Stimulated activated memory B cell treated with anti-CD40 and anti-IgM and Interleukin-4, amounts not matched to agents 10 μg/mL and 1 μg/mL and 100 μg/mL, for 72 hours (primary cell): ENCODE data around the gene S100P.

Experiments
- ATAC-seq: fragments of 150-1000 bp; cut with Tn5 transposase; 2 replicates; pipeline ENCODE4 v1.10.0; 2021
- H3K27ac Mint-ChIP-seq: one replicate; pipeline ENCODE4 v1.8.0; 2022; ENCODE audit warnings: mild to moderate bottlenecking, mixed read lengths
- H3K27me3 Mint-ChIP-seq: one replicate; pipeline ENCODE4 v1.8.0; 2022; ENCODE audit warnings: mixed read lengths
- H3K36me3 Mint-ChIP-seq: one replicate; pipeline ENCODE4 v1.8.0; 2022; ENCODE audit warnings: mixed read lengths
- H3K4me1 Mint-ChIP-seq: one replicate; pipeline ENCODE4 v1.8.0; 2022; ENCODE audit warnings: mixed read lengths
- H3K4me3 Mint-ChIP-seq: one replicate; pipeline ENCODE4 v1.8.0; 2022; ENCODE audit warnings: mild to moderate bottlenecking, moderate library complexity, mixed read lengths
- H3K9me3 Mint-ChIP-seq: one replicate; pipeline ENCODE4 v1.8.0; 2022; ENCODE audit warnings: mixed read lengths

Gene S100P

DNA sequence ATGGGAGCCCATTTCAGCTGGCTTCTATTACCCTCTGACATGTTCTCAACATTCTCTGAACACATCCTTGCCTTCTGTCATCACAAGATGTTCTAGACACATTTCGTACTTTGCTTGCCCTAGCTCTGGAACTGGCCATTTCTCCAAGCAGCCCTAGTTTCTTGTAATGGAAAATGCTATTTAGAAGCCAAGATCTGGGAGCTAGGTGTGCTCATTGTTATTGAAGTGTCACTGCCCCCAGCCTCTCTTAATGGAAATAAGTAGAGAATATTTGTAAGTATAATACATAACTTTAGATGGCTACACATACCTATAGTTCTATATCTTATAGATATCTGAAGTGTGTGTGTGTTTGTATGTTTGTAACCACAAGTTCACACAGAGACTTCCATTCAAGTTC is 9.1 kb downstream of the S100P start:
- no peak overlapping the region for H3K4me3 Mint-ChIP-seq

DNA sequence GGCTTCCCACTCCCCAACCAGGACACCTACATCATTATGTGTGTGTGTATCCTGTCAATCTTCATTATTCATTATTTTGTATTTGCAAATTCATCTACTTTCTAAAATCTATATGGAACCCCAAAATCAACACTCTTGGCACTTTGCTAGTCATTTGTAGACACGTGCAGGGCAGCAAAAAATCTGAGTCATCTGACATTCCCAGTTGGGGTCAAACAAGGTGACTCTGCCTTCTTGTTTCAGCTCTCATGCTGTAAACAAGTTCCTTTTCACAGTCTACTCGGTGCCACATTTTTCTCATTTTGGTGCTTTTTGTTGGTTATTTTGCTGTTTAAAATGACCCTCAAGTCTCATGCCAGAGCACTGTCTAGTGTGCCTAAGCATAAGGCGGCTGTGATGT is 10.1 kb downstream of the S100P start:
- Mint-ChIP-seq H3K4me3 (no peak overlapping the region), H3K36me3 (peaks cover 74% of the 10 kb centered on the region), H3K27me3 (no peaks in the 10 kb centered on the region), H3K9me3 (no peaks in the 10 kb centered on the region), H3K27ac (no peak overlapping the region), H3K4me1 (peaks cover 46% of the 10 kb centered on the region)
- ATAC-seq = no peak

More for the DNA sequence above, 9.1 kb downstream of the S100P start:
- Mint-ChIP-seq H3K27me3 (no peaks in the 10 kb centered on the region), H3K27ac (no peak overlapping the region), H3K36me3 (peaks cover 70% of the 10 kb centered on the region), H3K9me3 (no peaks in the 10 kb centered on the region), H3K4me1 (peaks cover 40% of the 10 kb centered on the region)
- ATAC-seq = no peak

DNA sequence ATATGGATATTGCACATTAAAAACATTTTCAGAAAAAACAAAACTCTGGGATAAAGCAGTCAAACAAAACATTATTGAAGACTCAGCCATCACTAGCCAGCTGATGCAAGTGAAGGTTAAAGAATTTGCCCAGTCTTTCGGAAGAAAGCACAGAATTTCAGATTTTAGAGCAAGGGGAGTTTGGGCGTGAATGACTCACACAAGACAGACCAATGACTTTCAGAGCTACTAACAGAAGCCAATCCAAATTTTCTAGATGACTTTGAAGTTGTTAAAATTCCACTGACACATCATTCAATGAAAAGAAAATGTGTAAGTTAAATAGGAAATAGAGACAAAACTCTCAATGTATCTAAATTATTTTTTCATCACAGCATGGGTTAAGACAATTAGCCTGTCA is 12.0 kb downstream of the S100P start:
- Mint-ChIP-seq H3K27me3 (no peaks in the 10 kb centered on the region), H3K4me1 (peaks cover 61% of the 10 kb centered on the region), H3K4me3 (no peak overlapping the region), H3K36me3 (peaks cover 68% of the 10 kb centered on the region), H3K9me3 (no peaks in the 10 kb centered on the region), H3K27ac (no peak overlapping the region)
- no peak for ATAC-seq

DNA sequence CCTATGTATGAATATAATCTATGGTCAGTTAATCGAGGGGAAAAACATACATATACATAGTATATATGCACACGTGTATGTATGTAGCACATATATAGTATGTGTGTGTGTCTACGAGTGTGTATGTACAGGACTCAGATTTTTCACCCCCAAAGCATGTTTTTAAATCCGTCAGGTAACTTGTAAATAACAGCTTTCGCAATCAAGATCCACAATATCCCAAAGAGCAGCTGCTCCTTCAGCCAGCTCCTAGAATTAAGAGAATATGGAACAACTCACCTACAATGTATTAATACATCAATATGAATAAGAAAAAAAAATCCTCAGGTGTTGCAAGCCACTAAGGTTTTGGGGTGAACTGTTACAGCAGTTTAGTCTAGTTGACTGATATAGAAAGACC is 12.5 kb downstream of the S100P start:
- H3K36me3 Mint-ChIP-seq = peaks cover 65% of the 10 kb centered on the region
- no peaks in the 10 kb centered on the region for H3K27me3 Mint-ChIP-seq
- no peaks in the 10 kb centered on the region for H3K9me3 Mint-ChIP-seq
- H3K4me3 Mint-ChIP-seq = no peak overlapping the region
- no peak overlapping the region for H3K27ac Mint-ChIP-seq
- ATAC-seq = no peak
- H3K4me1 Mint-ChIP-seq = peaks cover 66% of the 10 kb centered on the region

DNA sequence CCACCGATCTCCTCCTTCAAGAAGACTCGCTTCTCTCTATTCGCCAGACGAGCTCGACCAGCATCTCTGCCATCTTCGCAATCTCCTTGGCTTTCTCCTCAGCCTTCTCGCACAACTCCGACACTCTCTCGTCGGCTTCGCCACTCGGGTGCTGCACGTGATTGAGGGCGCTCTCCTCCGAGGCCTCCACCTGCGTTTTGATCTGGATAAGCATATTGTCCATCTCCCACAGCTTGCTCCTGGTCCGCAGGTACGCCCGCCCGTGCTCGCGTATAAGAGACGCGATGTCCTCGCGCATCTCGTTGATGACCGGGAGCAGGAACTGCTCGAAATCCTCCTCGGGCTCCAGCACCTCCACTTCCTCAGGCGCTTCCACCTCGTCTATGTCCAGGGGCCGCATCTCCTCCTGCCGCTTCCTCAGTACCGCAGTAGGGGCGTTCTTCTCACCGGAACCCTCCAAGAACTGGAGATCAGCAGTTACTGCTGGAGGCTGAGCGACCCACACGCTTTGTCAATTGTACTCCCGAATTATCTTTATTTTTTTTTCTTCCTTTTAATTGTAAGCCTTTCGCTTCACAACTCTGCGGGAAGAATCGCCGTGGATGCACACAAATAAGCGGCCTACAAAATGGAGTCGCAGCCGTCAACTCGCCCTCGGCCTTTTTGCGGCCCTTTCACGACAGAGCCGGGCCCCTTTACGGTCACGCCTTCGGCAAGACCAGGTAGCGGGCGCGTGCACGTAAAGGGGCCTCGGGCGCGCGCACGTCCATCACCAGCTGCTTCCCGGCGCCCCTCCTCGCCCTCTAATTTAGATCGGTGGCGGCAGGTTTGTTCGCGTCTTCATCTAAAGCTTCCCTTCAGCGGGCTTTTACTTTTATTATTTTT is 15.8 kb downstream of the S100P start, which contains the start of gene MRFAP1L1:
Gene MRFAP1L1 (minus strand): TSS at position 636 of the 885 bp plus-strand sequence. CDS start 236 bp downstream, at position 400.
- peak within 1 kb of the TSS; percentile 95 for H3K27ac Mint-ChIP-seq
- H3K27me3 Mint-ChIP-seq = no peaks in the 10 kb centered on the region
- peak within 1 kb of the TSS; percentile 98 for H3K4me3 Mint-ChIP-seq
- H3K36me3 Mint-ChIP-seq = peaks cover 46% of the 10 kb centered on the region
- H3K4me1 Mint-ChIP-seq = peaks cover 66% of the 10 kb centered on the region
- no peaks in the 10 kb centered on the region for H3K9me3 Mint-ChIP-seq
- peak; percentile 92 for ATAC-seq

DNA sequence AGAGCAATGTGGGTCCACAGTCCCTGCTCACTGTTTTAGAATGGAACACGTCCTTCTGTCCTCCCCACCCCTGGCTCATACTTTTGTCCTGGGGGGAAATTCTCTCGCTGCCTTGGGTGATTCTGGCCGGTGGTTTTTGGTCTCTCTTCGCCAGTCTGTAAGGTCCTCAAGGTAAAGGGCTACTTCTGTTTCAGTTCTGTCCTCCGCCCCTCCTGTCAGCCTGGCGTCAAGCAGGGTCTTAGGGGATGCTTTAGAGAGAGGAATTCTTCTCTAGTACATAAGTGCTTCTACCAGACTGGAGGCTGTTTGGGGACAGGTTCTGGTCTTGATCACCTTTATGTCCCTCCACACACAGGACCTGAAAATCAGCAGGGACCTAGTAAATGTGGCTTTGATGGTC is 16.6 kb downstream of the S100P start:
- ATAC-seq = peak; percentile 13

DNA sequence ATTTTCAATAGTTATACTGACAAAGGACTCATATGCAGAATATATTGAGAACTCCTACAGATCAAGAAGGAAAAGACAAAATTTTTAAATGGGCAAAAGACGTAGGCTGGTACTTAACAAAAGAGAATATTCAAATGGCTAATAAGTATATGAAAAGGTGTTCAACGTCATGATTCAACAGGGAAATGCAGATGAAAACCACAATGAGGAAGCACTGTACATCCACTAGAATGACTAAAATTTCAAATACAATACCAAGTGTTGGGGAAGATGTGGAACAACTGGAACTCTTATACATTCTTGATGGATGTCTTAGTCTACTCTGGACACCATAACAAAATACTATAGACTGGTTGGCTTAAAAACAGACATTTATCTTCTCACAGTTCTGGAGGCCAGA is 17.3 kb downstream of the S100P start:
- Mint-ChIP-seq H3K9me3 (no peaks in the 10 kb centered on the region), H3K4me3 (no peak overlapping the region), H3K27me3 (no peaks in the 10 kb centered on the region), H3K27ac (no peak overlapping the region), H3K36me3 (peaks cover 33% of the 10 kb centered on the region), H3K4me1 (peaks cover 58% of the 10 kb centered on the region)
- no peak for ATAC-seq

More for the DNA sequence above, 16.6 kb downstream of the S100P start:
- Mint-ChIP-seq H3K4me3 (peak overlapping the region; percentile 98), H3K4me1 (peaks cover 58% of the 10 kb centered on the region), H3K27ac (peak overlapping the region; percentile 95), H3K9me3 (no peaks in the 10 kb centered on the region), H3K36me3 (peaks cover 38% of the 10 kb centered on the region), H3K27me3 (no peaks in the 10 kb centered on the region)

DNA sequence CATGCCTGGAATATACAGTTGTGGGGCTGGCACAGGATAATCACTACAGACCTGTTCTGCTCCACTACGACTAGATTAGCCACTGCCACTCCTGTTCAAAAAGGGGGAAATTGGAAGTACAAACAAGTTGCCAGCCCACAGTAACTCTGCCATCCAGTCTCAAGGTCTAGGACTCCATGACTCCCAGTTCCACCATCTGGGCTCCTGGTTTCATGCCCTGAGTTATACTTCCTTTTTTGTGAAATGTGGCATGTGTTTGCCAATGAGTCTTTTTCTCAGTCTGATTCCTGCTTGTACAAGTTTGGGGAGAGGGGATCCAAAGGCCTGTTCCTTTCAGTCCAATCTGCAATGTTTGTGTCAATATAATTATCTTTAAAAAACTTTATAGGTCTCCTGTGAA is 21.3 kb downstream of the S100P start:
- Mint-ChIP-seq H3K27me3 (no peaks in the 10 kb centered on the region), H3K4me1 (peaks cover 44% of the 10 kb centered on the region), H3K36me3 (peaks cover 7% of the 10 kb centered on the region), H3K4me3 (no peak overlapping the region), H3K27ac (no peak overlapping the region), H3K9me3 (no peaks in the 10 kb centered on the region)
- ATAC-seq = no peak

DNA sequence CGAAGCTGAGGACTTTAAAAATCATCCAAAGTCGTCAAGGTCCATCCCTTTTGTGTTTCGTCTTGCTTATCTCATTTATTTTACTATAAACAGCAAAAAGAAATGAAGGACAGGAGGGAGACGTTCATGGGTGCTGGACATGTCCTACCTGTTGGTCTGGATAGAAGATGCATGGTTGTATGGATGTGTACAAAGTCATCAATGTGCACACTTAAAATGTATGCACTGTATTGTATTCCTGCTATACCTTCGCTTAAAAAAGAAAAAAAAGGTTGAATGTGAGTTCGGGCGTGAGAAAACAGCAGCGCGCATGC is 22.0 kb downstream of the S100P start:
- peaks cover 44% of the 10 kb centered on the region for H3K4me1 Mint-ChIP-seq
- no peaks in the 10 kb centered on the region for H3K9me3 Mint-ChIP-seq
- no peak for ATAC-seq
- no peaks in the 10 kb centered on the region for H3K27me3 Mint-ChIP-seq
- H3K27ac Mint-ChIP-seq = peak overlapping the region; percentile 96
- peaks cover 7% of the 10 kb centered on the region for H3K36me3 Mint-ChIP-seq
- H3K4me3 Mint-ChIP-seq = peak overlapping the region; percentile 88

DNA sequence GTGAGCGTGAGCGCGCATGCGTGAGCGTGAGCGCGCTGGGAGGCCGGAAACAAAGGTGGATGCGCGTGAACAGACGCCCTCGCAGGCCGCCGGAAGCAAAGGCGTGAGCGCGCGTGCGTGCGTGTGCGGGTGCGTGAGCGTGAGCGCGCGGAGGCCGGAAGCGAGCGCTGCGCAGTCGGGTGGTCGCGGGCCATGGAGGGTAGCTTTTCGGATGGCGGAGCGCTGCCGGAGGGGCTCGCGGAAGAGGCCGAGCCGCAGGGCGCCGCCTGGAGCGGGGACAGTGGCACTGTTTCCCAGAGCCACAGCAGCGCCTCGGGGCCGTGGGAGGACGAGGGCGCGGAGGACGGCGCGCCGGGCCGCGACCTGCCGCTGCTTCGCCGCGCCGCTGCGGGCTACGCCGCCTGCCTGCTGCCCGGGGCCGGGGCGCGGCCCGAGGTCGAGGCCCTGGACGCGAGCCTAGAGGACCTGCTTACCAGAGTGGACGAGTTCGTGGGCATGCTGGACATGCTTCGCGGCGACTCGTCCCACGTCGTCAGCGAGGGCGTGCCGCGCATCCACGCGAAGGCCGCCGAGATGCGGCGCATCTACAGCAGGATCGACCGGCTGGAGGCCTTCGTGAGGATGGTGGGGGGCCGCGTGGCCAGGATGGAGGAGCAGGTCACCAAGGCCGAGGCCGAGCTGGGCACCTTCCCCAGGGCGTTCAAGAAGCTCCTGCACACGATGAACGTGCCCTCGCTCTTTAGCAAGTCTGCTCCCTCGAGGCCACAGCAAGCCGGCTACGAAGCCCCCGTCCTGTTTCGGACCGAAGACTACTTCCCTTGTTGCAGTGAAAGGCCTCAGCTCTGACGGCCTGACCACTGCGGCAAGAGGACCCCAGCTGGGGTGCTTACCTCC is 22.6 kb downstream of the S100P start, which contains the start of gene BLOC1S4:
Gene BLOC1S4 (plus strand): TSS at position 157 of the 894 bp plus-strand sequence. CDS start 36 bp downstream, at position 193.
- peaks cover 7% of the 10 kb centered on the region for H3K36me3 Mint-ChIP-seq
- no peaks in the 10 kb centered on the region for H3K9me3 Mint-ChIP-seq
- peak; percentile 94 for ATAC-seq
- H3K4me1 Mint-ChIP-seq = peaks cover 40% of the 10 kb centered on the region
- peak within 1 kb of the TSS; percentile 88 for H3K4me3 Mint-ChIP-seq
- peak within 1 kb of the TSS; percentile 96 for H3K27ac Mint-ChIP-seq
- H3K27me3 Mint-ChIP-seq = no peaks in the 10 kb centered on the region

DNA sequence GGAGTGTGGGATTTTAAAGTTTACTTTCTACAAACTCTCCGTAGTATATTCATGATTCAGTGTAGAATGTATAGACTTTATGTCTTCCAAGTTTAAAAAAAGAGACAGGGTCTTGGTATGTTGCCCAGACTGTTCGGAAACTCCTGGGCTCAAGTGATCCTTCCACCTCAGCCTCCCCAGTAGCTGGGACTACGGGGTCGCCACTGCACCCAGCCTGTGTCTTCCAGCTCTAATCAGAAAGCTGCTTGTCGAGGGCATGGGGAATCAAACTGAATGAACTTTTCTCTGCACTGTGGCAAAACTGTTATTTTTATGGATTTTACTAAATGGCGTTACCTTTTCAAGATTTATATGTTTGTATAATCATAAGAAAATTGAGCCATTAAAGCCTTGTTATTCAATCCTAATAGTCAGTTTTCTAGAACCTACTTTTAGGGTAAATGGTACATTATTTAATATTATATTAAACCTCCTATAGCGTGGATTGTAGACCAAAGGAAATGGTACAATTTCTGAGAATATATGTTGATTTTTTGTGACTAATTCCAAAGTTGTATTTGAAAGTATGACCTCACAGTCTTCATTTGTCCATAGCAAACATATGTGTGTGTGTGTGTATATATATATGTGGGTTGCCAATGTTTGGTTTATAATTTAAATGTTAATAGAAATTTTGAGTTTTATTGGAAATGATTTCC is 23.4 kb downstream of the S100P start:
- Mint-ChIP-seq H3K27me3 (no peaks in the 10 kb centered on the region), H3K9me3 (no peaks in the 10 kb centered on the region), H3K4me1 (peaks cover 38% of the 10 kb centered on the region), H3K27ac (peak overlapping the region; percentile 96), H3K4me3 (peak overlapping the region; percentile 88), H3K36me3 (peaks cover 7% of the 10 kb centered on the region)
- no peak for ATAC-seq

DNA sequence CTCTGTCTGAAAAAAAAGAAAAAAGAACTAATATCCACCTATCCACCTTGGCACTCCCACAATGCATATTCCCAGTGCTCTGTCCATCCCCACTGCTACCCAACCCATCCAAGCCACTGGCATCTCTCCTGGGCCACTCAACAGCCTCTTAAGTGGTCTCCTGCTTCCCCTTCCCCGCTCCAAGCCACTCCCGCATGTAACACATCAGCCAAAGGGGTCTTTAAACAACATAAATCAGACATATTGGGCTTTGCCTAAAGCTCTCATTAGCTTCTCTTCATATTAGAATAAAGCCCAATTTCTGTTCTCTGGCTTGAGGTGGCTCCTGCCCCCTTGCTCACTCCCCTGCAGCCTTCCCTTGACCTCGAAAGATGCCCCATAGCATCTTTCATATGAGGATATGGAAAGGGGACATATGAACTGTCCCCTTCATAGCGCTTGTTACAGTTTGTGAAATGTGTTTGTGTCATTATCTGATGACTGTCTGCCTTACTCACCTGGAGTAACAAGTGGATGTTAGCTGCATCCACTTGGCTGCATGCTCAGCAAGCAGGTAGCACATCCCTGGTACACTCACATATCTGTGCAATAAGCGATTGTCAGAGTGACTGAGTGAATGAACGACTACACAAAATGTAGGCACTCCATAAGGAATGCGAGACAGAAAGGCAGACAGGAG is 25.4 kb downstream of the S100P start:
- Mint-ChIP-seq H3K27ac (no peak overlapping the region), H3K4me3 (no peak overlapping the region)

DNA sequence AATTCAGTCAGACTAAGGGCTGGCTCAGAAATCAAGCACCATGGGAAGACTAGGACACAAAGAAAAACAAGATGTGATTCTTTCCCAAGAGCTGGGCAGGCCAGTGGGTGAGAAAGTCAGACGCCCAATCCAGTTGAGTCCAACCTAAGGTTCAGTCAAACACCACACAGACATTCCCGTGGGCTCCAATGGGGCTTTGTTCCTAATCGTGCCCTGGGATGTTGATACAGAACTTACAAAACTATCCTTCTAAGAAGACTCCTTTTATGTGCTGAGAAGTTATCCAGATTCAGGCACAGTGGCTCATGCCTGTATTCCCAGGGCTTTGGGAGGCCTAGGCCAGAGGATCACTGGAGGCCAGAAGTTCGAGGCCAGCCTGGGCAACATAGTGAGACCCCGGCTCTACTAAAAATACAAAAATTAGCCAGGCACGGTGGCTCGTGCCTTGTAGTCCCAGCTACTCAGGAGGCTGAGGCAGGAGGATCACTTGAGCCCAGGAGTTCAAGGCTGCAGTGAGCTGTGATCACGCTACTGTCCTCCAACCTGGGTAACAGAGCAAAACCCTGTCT is 26.0 kb downstream of the S100P start:
- Mint-ChIP-seq H3K36me3 (peaks cover 7% of the 10 kb centered on the region), H3K9me3 (no peaks in the 10 kb centered on the region), H3K27ac (peak overlapping the region; percentile 52), H3K4me3 (no peak overlapping the region), H3K27me3 (no peaks in the 10 kb centered on the region), H3K4me1 (peaks cover 38% of the 10 kb centered on the region)
- no peak for ATAC-seq

More for the DNA sequence above, 25.4 kb downstream of the S100P start:
- no peaks in the 10 kb centered on the region for H3K9me3 Mint-ChIP-seq
- no peak for ATAC-seq
- H3K36me3 Mint-ChIP-seq = peaks cover 7% of the 10 kb centered on the region
- no peaks in the 10 kb centered on the region for H3K27me3 Mint-ChIP-seq
- H3K4me1 Mint-ChIP-seq = peaks cover 38% of the 10 kb centered on the region

DNA sequence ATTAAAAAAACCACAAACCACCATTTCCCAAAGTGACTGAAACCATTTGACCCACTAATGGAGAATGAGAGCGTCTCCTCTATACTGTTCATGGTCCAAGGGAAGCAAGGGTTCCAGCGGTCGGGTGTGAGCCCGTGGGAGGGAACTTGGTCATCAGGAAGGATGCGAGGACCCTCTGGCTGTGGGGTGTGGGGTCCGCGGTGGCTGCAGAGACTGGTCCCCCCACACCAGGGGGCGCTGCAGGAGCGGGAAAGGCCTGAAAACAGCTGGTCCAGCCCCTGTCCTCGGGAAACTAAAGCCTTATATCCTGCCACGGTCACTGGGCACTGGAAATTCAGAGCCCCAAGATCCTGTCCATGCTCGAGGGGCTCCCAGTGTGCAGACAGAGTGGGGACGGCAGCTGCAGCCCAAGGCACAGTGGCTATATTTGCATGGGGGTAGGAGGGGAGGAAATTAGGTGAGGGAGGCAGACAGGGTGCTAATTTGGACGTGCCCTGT is 26.6 kb downstream of the S100P start:
- H3K9me3 Mint-ChIP-seq = no peaks in the 10 kb centered on the region
- H3K27me3 Mint-ChIP-seq = no peaks in the 10 kb centered on the region
- H3K4me1 Mint-ChIP-seq = peaks cover 38% of the 10 kb centered on the region
- H3K36me3 Mint-ChIP-seq = peaks cover 7% of the 10 kb centered on the region
- peak; percentile 59 for ATAC-seq
- peak overlapping the region; percentile 24 for H3K4me3 Mint-ChIP-seq
- H3K27ac Mint-ChIP-seq = peak overlapping the region; percentile 52
